BJ (cell line): ENCODE data around the gene NPAS3. TPM values are rescaled to one million over a fixed set of nuclear protein-coding genes. Genes with fewer than 3 reads are reported as not detected.

Experiments
- CTCF ChIA-PET: fragments of 350-600 bp; formaldehyde crosslinking; extraction: SDS; loops from one replicate; lab custom pipeline; 2021; ENCODE audit warnings: antibody characterized with exemption, inconsistent platforms; lab: Yijun Ruan, JAX
- POLR2A ChIA-PET: fragments of 300-600 bp; sonication (Branson Sonifier 250); formaldehyde crosslinking; extraction: SDS; loops from one replicate; lab custom pipeline; 2021; ENCODE audit warnings: antibody characterized with exemption; lab: Charles Lee
- DNase-seq: peaks from one replicate; pipeline ENCODE4 v3.0.0-alpha.2; 2011; ENCODE audit warnings: low read depth
- H3K27me3 ChIP-seq: 2 replicates; pipeline ENCODE4 v1.6.0; 2011; ENCODE audit warnings: low read length; ENCODE audit not compliant: control insufficient read depth, insufficient read depth
- H3K36me3 ChIP-seq: 2 replicates; pipeline ENCODE4 v1.5.1; 2011; ENCODE audit warnings: low read length; ENCODE audit not compliant: control insufficient read depth, insufficient read depth
- H3K4me3 ChIP-seq: 2 replicates; pipeline ENCODE4 v1.5.1; 2011; ENCODE audit warnings: low read depth, mild to moderate bottlenecking, control low read depth, low read length
- polyA plus RNA-seq: library from polyadenylated mRNA; depleted of rRNA; stranded (reverse); fragments of >200 nt; gene quantifications from 2 replicates; pipeline ENCODE4 v1.2.3, GENCODE V29; 2011
- TF ChIP-seq, protein P1 (sequence below): IDR thresholded peaks from 2 replicates; pipeline ENCODE4 v1.5.1; 2011; ENCODE audit warnings: low read depth, mild to moderate bottlenecking, control low read depth, inconsistent platforms, low read length, moderate library complexity; ENCODE audit not compliant: insufficient read depth

Gene NPAS3
- polyA plus RNA-seq, 1 experiment, result 0.09 TPM

DNA sequence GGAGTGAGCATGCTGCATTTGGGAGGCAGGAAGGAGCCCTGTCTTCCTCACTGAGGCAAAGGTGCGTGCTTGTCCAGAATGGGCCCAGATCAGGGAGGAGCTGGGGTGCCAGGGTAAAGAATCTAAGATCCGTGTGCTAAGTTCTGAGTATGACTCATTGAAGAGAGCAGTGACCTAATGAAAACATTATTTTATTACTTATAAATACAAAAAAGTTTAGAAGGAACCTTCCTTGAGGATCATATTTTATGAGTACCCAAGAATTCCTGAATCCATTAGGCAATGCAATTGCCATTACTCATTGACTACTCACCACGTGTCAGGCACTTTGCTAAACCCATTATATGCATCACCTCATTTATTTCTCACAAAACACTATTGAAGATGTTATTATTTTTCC, 747.5 kb downstream of the NPAS3 start:
- Histone ChIP-seq H3K27me3 (no peaks in the 10 kb centered on the region), H3K36me3 (no peaks in the 10 kb centered on the region), H3K4me3 (no peak overlapping the region)
- TF ChIP-seq, protein P1, sequence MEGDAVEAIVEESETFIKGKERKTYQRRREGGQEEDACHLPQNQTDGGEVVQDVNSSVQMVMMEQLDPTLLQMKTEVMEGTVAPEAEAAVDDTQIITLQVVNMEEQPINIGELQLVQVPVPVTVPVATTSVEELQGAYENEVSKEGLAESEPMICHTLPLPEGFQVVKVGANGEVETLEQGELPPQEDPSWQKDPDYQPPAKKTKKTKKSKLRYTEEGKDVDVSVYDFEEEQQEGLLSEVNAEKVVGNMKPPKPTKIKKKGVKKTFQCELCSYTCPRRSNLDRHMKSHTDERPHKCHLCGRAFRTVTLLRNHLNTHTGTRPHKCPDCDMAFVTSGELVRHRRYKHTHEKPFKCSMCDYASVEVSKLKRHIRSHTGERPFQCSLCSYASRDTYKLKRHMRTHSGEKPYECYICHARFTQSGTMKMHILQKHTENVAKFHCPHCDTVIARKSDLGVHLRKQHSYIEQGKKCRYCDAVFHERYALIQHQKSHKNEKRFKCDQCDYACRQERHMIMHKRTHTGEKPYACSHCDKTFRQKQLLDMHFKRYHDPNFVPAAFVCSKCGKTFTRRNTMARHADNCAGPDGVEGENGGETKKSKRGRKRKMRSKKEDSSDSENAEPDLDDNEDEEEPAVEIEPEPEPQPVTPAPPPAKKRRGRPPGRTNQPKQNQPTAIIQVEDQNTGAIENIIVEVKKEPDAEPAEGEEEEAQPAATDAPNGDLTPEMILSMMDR, result no peak
- ChIA-PET CTCF (no interaction called here), POLR2A (no interaction called here)
- DNase-seq, result peak; percentile 87

DNA sequence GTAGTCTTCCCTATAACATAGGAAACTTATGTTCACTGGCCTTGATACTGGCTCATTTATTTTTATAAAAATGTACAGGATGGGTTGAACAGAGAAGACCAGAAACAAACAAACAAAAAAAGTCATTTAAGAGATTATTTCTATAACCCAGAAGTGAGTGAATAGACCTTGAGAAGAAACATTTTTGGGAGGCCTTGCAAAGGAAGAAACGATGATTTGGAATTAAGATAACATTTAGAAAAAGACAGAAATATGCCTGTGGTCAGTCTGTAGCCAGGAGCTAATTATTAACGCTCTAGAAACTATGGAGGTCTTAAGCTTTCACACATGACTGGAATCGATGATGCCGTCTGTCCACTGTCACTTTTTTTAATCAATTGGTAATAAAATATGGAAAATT, 748.2 kb downstream of the NPAS3 start:
- H3K36me3 ChIP-seq, result no peaks in the 10 kb centered on the region
- H3K27me3 ChIP-seq, result no peaks in the 10 kb centered on the region
- TF ChIP-seq, protein P1, result no peak
- no peak for DNase-seq
- ChIA-PET POLR2A (no interaction called here), CTCF (no interaction called here)
- no peak overlapping the region for H3K4me3 ChIP-seq

DNA sequence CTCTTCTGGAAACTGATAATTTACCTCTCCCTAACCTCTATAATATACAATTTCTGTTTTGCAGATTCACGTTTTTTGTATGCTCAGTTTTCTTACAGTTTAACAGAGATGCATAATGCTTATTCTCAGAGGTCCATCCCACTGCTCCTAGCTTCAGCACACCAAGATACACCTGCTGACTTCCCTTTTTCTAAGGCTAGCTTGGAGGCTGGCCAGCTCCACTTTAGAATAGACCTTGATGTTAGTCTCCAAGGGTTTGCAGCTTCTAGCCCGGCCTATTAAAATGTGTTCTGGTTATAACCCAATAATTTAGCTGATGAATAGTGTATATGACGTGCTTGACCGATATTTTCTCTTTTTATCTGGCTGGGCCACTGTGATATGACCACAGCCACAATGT, 751.0 kb downstream of the NPAS3 start:
- DNase-seq, result no peak
- Histone ChIP-seq H3K36me3 (no peaks in the 10 kb centered on the region), H3K27me3 (no peaks in the 10 kb centered on the region), H3K4me3 (no peak overlapping the region)
- TF ChIP-seq, protein P1, result no peak
- CTCF ChIA-PET, result no interaction called here
- POLR2A ChIA-PET, result no interaction called here

DNA sequence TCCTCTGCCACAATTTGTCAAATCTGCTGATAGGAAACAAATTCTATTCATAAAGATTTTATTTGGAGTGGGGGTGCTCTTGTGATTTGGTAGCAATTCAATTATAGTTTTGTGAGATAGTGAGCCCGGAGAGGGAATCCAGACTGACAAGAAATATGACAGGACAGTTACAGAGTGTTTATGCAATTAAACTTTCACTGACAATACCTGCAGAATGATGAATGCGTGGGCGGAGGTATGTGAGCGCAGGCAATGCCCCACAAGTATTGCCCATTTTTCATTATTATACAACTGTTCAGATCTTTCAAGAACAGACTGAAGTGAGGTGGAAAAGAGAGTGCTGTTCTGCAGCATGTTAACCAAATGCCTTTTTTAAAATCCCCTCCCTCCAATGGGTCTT, 753.2 kb downstream of the NPAS3 start:
- TF ChIP-seq, protein P1, result no peak
- no peak for DNase-seq
- H3K4me3 ChIP-seq, result no peak overlapping the region
- H3K36me3 ChIP-seq, result no peaks in the 10 kb centered on the region
- no peaks in the 10 kb centered on the region for H3K27me3 ChIP-seq
- ChIA-PET POLR2A (no interaction called here), CTCF (interaction anchor here (1.1 to 1.5 kb wide), 4 partner anchors 9 to 101 kb away, joined by 3 to 5 read pairs (median 3); no protein-coding TSS in a partner anchor)

DNA sequence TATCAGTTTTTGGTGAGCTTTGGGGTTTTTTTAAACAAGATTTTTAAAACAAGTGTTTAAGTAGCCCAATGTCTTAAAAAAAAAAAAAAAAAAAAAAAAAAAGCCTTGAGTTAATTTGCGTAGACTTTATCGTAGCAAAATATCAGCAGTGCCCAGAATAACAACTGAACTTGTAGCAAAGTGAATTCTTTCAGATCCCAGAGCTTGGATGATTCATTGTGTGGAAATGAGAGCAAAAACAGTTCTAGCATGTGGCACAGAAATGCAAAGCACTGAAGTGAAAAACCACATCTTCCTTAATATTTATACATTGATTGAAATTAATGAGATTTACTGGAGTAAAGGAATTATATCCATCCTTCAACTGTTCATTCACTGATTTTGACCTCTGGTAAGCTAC, 754.1 kb downstream of the NPAS3 start:
- Histone ChIP-seq H3K27me3 (no peaks in the 10 kb centered on the region), H3K36me3 (no peaks in the 10 kb centered on the region), H3K4me3 (no peak overlapping the region)
- ChIA-PET POLR2A (interaction anchor here (0.6 kb wide), 1 partner anchor 75 kb away, joined by 3 read pairs; no protein-coding TSS in a partner anchor), CTCF (interaction anchor here (1.1 to 1.4 kb wide), 2 partner anchors 46 to 100 kb away, joined by 3 to 5 read pairs; no protein-coding TSS in a partner anchor)
- TF ChIP-seq, protein P1, result no peak
- DNase-seq, result peak; percentile 67
